HEK293T (cell line): ENCODE data around the gene DMD.
"Not testable (repeated sequence)": the region's sequence is repeated elsewhere in the genome, so short reads cannot be mapped to it uniquely, and the experiment has no call there.

Experiments
- CTCF ChIA-PET: fragments of 350-600 bp; formaldehyde crosslinking; extraction: SDS; loops from one replicate; lab custom pipeline; 2021; ENCODE audit warnings: antibody characterized with exemption, inconsistent platforms; lab: Yijun Ruan, JAX
- POLR2A ChIA-PET: fragments of 350-600 bp; formaldehyde crosslinking; extraction: SDS; loops from one replicate; lab custom pipeline; 2020; ENCODE audit warnings: antibody characterized with exemption, inconsistent platforms; lab: Yijun Ruan, JAX
- DNase-seq: peaks from one replicate; pipeline ENCODE4 v3.0.0; 2012; ENCODE audit warnings: mixed read lengths; ENCODE audit errors: extremely low spot score
- ARNT ChIP-seq: fragments of 450-650 bp; IDR thresholded peaks from 2 replicates; pipeline ENCODE4 v1.6.1; 2017; ENCODE audit warnings: mild to moderate bottlenecking
- BHLHE40 ChIP-seq: fragments of 450-650 bp; IDR thresholded peaks from 2 replicates; pipeline ENCODE4 v1.6.1; 2016; ENCODE audit warnings: mild to moderate bottlenecking, moderate library complexity, borderline replicate concordance
- CTBP1 ChIP-seq: fragments of 450-650 bp; IDR thresholded peaks from 2 replicates; pipeline ENCODE4 v1.6.1; 2016; ENCODE audit warnings: borderline replicate concordance
- ELF4 ChIP-seq: fragments of 450-650 bp; IDR thresholded peaks from 2 replicates; pipeline ENCODE4 v1.6.1; 2017; ENCODE audit warnings: antibody characterized with exemption
- FOXA1 ChIP-seq: fragments of 450-650 bp; IDR thresholded peaks from 2 replicates; pipeline ENCODE4 v1.6.1; 2016; ENCODE audit warnings: mild to moderate bottlenecking
- FOXK2 ChIP-seq: fragments of 450-650 bp; IDR thresholded peaks from 2 replicates; pipeline ENCODE4 v1.6.1; 2016; ENCODE audit warnings: mild to moderate bottlenecking
- FOXM1 ChIP-seq: fragments of 450-650 bp; IDR thresholded peaks from 2 replicates; pipeline ENCODE4 v1.6.1; 2017; ENCODE audit warnings: mild to moderate bottlenecking, borderline replicate concordance
- HDGF ChIP-seq: fragments of 450-650 bp; IDR thresholded peaks from 2 replicates; pipeline ENCODE4 v1.6.1; 2017; ENCODE audit warnings: antibody characterized with exemption, borderline replicate concordance
- L3MBTL2 ChIP-seq: fragments of 450-650 bp; conservative IDR thresholded peaks from 2 replicates; pipeline ENCODE4 v1.6.1; 2016; ENCODE audit warnings: mild to moderate bottlenecking
- LEF1 ChIP-seq: fragments of 450-650 bp; IDR thresholded peaks from 2 replicates; pipeline ENCODE4 v1.6.1; 2017; ENCODE audit warnings: mild to moderate bottlenecking, borderline replicate concordance
- NFRKB ChIP-seq: fragments of 450-650 bp; IDR thresholded peaks from 2 replicates; pipeline ENCODE4 v1.6.1; 2016; ENCODE audit warnings: mild to moderate bottlenecking, moderate library complexity
- SP1 ChIP-seq: fragments of 450-650 bp; IDR thresholded peaks from 2 replicates; pipeline ENCODE4 v1.6.1; 2017
- SUZ12 ChIP-seq: fragments of 450-650 bp; IDR thresholded peaks from 2 replicates; pipeline ENCODE4 v1.6.1; 2016; ENCODE audit warnings: mild to moderate bottlenecking
- TARDBP ChIP-seq: fragments of 450-650 bp; IDR thresholded peaks from 2 replicates; pipeline ENCODE4 v1.6.1; 2016
- ZNF384 ChIP-seq: fragments of 450-650 bp; IDR thresholded peaks from 2 replicates; pipeline ENCODE4 v1.6.1; 2016
- TF ChIP-seq, protein P1 (sequence below): fragments of 450-650 bp; IDR thresholded peaks from 2 replicates; pipeline ENCODE4 v1.6.1; 2016

The DMD gene

DNA sequence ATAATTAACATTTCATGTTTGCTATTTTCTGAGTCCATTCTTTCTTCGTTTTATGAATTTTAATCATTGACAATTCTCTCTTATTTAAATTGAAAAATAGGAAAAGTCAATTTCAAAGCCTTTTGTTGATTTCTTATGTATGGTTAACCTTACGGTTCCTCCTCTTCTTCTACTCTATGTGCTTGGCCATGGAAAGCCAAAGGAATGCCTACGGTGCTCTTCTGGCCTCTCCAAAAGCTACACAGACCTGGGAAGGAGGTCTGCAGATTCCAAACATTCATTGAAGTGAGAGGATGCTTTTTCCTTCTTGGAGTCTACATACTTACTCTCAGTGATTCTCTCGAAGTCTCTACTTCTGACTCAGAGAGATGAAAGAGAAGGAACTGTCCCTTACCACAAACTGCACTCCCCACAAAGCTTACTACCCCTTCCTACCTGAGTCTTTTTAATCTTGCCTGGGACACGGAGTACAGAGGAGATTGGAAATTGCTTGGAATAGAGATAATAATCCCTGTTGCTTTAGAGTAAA lies 1276.4 kb downstream of the DMD start:
- TF ChIP-seq, protein P1, sequence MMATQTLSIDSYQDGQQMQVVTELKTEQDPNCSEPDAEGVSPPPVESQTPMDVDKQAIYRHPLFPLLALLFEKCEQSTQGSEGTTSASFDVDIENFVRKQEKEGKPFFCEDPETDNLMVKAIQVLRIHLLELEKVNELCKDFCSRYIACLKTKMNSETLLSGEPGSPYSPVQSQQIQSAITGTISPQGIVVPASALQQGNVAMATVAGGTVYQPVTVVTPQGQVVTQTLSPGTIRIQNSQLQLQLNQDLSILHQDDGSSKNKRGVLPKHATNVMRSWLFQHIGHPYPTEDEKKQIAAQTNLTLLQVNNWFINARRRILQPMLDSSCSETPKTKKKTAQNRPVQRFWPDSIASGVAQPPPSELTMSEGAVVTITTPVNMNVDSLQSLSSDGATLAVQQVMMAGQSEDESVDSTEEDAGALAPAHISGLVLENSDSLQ = no peak
- TF ChIP-seq ZNF384 (no peak), FOXA1 (no peak), SUZ12 (no peak), FOXM1 (no peak), L3MBTL2 (no peak), ARNT (no peak), FOXK2 (no peak), NFRKB (no peak), TARDBP (no peak), BHLHE40 (no peak), LEF1 (no peak), SP1 (no peak), ELF4 (no peak)
- ChIA-PET CTCF (no interaction called here), POLR2A (no interaction called here)
- DNase-seq = no peak

DNA sequence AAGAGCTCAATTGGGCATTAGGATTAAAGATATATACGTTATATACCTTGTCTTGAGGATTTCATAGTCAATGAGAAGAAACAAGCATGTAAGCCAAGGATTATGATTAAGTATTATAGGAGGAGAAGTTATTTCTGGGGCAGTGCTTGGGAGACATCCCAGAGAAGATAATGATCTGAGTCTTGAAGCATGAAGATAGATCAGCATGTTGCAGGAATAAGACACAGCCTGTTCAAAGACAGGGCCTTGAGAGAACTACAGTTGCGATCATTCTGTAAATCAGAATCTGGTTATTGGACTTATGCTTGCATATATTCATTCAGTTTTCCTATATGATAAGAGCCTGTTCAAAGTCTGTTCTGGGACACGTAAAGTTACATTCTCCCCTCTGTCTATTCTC lies 1277.3 kb downstream of the DMD start:
- no peak for DNase-seq
- POLR2A ChIA-PET = no interaction called here
- CTCF ChIA-PET = interaction anchor here (0.6 kb wide), 1 partner anchor 350 kb away, joined by 3 read pairs; no protein-coding TSS in a partner anchor
- TF ChIP-seq L3MBTL2 = no peak
- TF ChIP-seq BHLHE40 = no peak
- TF ChIP-seq LEF1 = no peak

DNA sequence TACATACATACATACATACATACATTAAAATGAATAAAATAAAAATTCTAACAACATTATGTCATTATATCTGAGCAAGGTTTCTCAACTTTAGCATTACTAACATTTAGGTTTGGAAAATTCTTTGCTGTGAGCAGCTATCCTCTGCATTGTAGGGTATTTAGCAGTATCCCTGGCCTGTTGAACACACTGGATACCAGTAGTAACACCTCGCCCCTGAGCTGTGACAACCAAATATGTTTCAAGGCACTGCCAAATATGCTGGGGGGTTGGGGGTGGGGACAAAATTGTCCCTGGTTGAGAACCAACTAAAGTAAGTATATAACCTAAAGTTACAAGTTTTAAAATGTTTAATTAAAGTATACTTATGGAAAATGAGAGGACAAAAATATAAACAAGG lies 1278.6 kb downstream of the DMD start:
- no peak for DNase-seq
- POLR2A ChIA-PET = no interaction called here
- CTCF ChIA-PET = no interaction called here
- TF ChIP-seq FOXK2 = no peak
- no peak for TF ChIP-seq HDGF
- TF ChIP-seq, protein P1 = no peak
- no peak for TF ChIP-seq ARNT
- TF ChIP-seq NFRKB = no peak
- no peak for TF ChIP-seq BHLHE40
- no peak for TF ChIP-seq ZNF384
- TF ChIP-seq FOXA1 = no peak
- TF ChIP-seq SP1 = no peak
- no peak for TF ChIP-seq L3MBTL2
- TF ChIP-seq LEF1 = no peak
- no peak for TF ChIP-seq ELF4
- TF ChIP-seq CTBP1 = no peak

- DNase-seq, CTCF ChIA-PET, POLR2A ChIA-PET: not testable (repeated sequence)
Observed at GRCh38 chrX:31932320-31932719, 1279.0 kb downstream of the DMD start.

GRCh38 chrX:31931225-31931624 lies 1280.1 kb downstream of the DMD start:
- DNase-seq = no peak
- POLR2A ChIA-PET = no interaction called here
- TF ChIP-seq BHLHE40 = no peak
- TF ChIP-seq SUZ12 = no peak

DNA sequence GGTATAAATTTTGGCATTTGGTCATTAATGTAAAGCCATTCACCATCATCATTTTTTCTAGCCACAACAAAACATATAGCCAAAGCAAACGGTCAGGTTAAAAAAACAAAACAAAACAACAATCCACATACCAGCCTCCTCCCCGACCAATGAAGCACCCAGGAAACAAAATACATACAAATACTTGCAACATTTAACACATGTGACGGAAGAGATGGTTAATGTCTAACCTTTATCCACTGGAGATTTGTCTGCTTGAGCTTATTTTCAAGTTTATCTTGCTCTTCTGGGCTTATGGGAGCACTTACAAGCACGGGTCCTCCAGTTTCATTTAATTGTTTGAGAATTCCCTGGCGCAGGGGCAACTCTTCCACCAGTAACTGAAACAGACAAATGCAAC lies 1282.0 kb downstream of the DMD start:
- ChIA-PET CTCF (no interaction called here), POLR2A (no interaction called here)
- TF ChIP-seq FOXM1 = no peak
- no peak for TF ChIP-seq CTBP1
- no peak for TF ChIP-seq HDGF
- TF ChIP-seq ELF4 = no peak
- TF ChIP-seq FOXK2 = no peak
- TF ChIP-seq NFRKB = no peak
- no peak for TF ChIP-seq ARNT
- no peak for TF ChIP-seq BHLHE40
- no peak for TF ChIP-seq LEF1
- no peak for TF ChIP-seq ZNF384
- TF ChIP-seq L3MBTL2 = no peak
- DNase-seq = no peak

More at GRCh38 chrX:31931225-31931624, 1280.1 kb downstream of the DMD start:
- CTCF ChIA-PET = no interaction called here

- DNase-seq = no peak
- POLR2A ChIA-PET = no interaction called here
- no peak for TF ChIP-seq HDGF
- no peak for TF ChIP-seq FOXK2
- CTCF ChIA-PET = no interaction called here
Observed at GRCh38 chrX:31921236-31921635, 1290.1 kb downstream of the DMD start.

DNA sequence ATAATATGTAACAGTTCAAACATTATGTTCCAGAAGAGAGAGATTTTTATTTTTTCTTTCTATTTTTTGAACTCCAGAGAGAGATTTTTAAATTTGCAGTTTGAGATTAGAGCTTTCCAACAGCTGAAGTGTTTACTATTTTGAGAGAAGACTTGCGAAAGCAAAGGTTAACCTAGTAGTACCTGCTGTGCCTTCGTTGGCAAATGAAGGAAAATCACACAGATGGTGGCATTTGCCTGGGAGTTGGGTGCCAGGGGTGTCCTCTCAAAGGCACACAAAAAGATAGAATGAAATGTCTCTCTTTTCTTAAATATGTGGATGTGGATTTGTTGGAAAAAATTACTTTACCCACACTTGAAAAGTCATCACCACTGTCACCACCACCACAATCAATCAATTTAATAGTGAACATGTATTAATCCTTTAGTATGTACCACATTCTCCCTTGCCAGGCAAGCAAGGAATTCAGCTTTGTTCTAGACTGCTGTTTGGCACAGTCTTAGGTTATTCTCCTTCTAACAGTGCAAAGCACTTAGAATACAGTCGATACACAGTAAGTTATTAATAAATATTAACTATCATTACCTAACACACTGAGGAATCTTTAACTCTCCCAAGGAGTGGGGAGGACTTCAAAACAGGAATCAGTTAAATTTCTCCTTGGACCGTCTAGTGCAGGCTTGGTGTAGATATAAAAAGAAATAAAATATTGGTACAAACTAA lies 1301.3 kb downstream of the DMD start:
- ChIA-PET POLR2A (no interaction called here), CTCF (no interaction called here)
- TF ChIP-seq BHLHE40 = no peak
- no peak for TF ChIP-seq FOXK2
- TF ChIP-seq, protein P1 = no peak
- TF ChIP-seq SP1 = no peak
- no peak for TF ChIP-seq TARDBP
- TF ChIP-seq LEF1 = no peak
- TF ChIP-seq ZNF384 = no peak
- DNase-seq = no peak
